Esophagus muscularis mucosa (tissue), 4 donors: Measurements from ENCODE around the gene TGFB1I1. TPM values are rescaled to one million over a fixed set of nuclear protein-coding genes. Genes with fewer than 3 reads are reported as not detected.
"Not testable (repeated sequence)": the region's sequence is repeated elsewhere in the genome, so short reads cannot be mapped to it uniquely, and the experiment has no call there.

Experiments used
- DNase-seq: peaks from one replicate; pipeline ENCODE4 v3.0.0-alpha.2; 2017; ENCODE audit errors: extremely low spot score
- H3K27ac ChIP-seq, 4 donors: fragments of 200-600 bp; sonication (generic); replicated peaks in 1 of 4; 1 replicate in 3 of 4; 2 replicates in 1 of 4; pipeline ENCODE4 v1.5.1; 2016 to 2019; ENCODE audit warnings: mild to moderate bottlenecking in 1 of 4
- H3K27me3 ChIP-seq, 4 donors: fragments of 200-600 bp; sonication (generic); one replicate each; pipeline versions ENCODE4 v1.5.1 to v1.6.0; 2016 to 2019
- H3K36me3 ChIP-seq, 4 donors: fragments of 200-600 bp; sonication (generic); one replicate each; pipeline ENCODE4 v1.5.1; 2016 to 2019
- H3K4me1 ChIP-seq, 4 donors: fragments of 200-600 bp; sonication (generic); one replicate each; pipeline ENCODE4 v1.5.1; 2016 to 2019
- H3K4me3 ChIP-seq, 4 donors: fragments of 200-600 bp; sonication (generic); 1 replicate in 2 of 4; 2 replicates in 2 of 4; pipeline ENCODE4 v1.5.1; 2016 to 2019; ENCODE audit warnings: mild to moderate bottlenecking in 4 of 4, moderate library complexity in 1 of 4
- H3K9me3 ChIP-seq, 4 donors: fragments of 200-600 bp; sonication (generic); 1 replicate in 3 of 4; 2 replicates in 1 of 4; pipeline ENCODE4 v1.5.1; 2016 to 2019
- EP300 ChIP-seq: sonication (generic); formaldehyde crosslinking; IDR thresholded peaks from one replicate; pipeline ENCODE4 v1.6.1; 2017; ENCODE audit warnings: antibody characterized with exemption
- POLR2A ChIP-seq: fragments of 450-650 bp; IDR thresholded peaks from one replicate; pipeline ENCODE4 v1.6.1; 2017; ENCODE audit warnings: antibody characterized with exemption, moderate library complexity, mild to moderate bottlenecking, low read depth
- POLR2AphosphoS5 ChIP-seq, 2 donors: sonication (generic); formaldehyde crosslinking; IDR thresholded peaks; one replicate each; pipeline ENCODE4 v1.6.1; 2017; ENCODE audit warnings: antibody characterized with exemption in 2 of 2
- WGBS: methylation state at CpG from one replicate; pipeline ENCODE4 v1.1.5; 2018; 5-methylcytosine and 5-hydroxymethylcytosine counted together
- intact Hi-C: fragments of 100-400 bp; cut with DNase I; formaldehyde crosslinking; loops from one replicate; pipeline ENCODE4 v1.15.1; 2023
- total RNA-seq, 4 donors: library from RNA; depleted of rRNA; stranded (reverse); fragments of >200 nt; gene quantifications; one replicate each; pipeline versions ENCODE4 v1.1.0 to v1.2.1, GENCODE V29; 2016
- TF ChIP-seq, protein P1 (sequence below), 3 experiments: fragments of 200-600 bp in 2 of 3; fragments of 450-650 bp in 1 of 3; sonication (generic) in 2 of 3; IDR thresholded peaks; one replicate each; pipeline ENCODE4 v1.5.1; 2017 to 2019; ENCODE audit warnings: antibody characterized with exemption in 3 of 3, mild to moderate bottlenecking in 2 of 3, moderate library complexity in 1 of 3

TGFB1I1 gene
- total RNA-seq, 4 donors from 2014 or later, result 255 to 471 (median 274) TPM

DNA sequence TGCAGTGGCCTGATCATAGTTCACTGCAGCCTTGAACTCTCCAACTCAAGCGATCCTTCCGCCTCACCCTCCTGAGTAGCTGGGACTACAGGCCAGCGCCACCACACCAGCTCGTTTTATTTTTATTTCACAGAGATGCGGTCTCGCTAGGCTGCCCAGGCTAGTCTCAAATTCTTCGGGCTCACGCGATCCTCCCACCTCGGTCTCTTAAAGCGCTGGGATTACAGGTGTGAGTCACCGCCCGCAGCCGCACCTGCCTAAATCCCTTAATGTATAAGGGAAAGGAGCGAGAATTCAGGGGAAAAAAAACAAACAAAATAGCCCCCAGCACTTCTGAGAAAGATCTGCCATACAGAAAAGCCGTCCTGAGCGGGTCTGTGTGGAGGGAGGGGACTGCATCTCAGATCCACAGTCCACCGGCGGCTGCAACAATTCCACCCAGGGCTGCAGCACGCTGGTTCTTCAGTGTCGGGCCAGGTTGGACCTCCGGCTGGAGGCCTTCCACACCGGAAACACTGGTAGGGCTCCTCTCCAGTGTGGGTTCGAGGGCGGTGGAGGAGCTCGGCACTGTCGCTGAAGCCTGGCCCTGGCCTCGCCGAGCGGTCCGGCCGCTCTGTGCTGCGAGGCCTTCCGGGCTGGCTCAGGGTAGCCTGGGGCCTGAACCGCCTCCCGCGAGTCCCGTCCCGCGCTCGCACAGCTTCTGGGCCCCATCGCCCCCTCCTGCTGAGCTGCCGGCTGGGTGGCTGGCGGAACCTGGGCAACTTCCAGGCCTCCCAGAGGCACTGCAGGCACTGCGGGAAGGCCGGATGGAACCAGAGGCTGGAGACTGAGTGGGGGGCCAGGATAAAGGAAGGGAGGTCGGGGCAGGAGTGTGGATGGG is 36.4 kb upstream of the TGFB1I1 start:
- no peaks in the 10 kb centered on the region for H3K9me3 ChIP-seq
- no peak overlapping the region for H3K4me3 ChIP-seq
- WGBS, result 95% methylated on average over 35 of the region's 47 CpGs
- TF ChIP-seq POLR2AphosphoS5 (IDR thresholded peaks at IDR 0.05) (no peak), EP300 (no peak), POLR2A (no peak)
- TF ChIP-seq, protein P1, sequence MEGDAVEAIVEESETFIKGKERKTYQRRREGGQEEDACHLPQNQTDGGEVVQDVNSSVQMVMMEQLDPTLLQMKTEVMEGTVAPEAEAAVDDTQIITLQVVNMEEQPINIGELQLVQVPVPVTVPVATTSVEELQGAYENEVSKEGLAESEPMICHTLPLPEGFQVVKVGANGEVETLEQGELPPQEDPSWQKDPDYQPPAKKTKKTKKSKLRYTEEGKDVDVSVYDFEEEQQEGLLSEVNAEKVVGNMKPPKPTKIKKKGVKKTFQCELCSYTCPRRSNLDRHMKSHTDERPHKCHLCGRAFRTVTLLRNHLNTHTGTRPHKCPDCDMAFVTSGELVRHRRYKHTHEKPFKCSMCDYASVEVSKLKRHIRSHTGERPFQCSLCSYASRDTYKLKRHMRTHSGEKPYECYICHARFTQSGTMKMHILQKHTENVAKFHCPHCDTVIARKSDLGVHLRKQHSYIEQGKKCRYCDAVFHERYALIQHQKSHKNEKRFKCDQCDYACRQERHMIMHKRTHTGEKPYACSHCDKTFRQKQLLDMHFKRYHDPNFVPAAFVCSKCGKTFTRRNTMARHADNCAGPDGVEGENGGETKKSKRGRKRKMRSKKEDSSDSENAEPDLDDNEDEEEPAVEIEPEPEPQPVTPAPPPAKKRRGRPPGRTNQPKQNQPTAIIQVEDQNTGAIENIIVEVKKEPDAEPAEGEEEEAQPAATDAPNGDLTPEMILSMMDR (IDR thresholded peaks at IDR 0.05), result no peak
- H3K36me3 ChIP-seq, result peaks cover 0 to 7% (median 0%) of the 10 kb centered on the region in 4 donors
- intact Hi-C loops, result no loop called here
- peaks cover 0 to 3% (median 0%) of the 10 kb centered on the region in 4 donors for H3K4me1 ChIP-seq
- no peak for DNase-seq
- no peaks in the 10 kb centered on the region for H3K27me3 ChIP-seq
- no peak overlapping the region for H3K27ac ChIP-seq

DNA sequence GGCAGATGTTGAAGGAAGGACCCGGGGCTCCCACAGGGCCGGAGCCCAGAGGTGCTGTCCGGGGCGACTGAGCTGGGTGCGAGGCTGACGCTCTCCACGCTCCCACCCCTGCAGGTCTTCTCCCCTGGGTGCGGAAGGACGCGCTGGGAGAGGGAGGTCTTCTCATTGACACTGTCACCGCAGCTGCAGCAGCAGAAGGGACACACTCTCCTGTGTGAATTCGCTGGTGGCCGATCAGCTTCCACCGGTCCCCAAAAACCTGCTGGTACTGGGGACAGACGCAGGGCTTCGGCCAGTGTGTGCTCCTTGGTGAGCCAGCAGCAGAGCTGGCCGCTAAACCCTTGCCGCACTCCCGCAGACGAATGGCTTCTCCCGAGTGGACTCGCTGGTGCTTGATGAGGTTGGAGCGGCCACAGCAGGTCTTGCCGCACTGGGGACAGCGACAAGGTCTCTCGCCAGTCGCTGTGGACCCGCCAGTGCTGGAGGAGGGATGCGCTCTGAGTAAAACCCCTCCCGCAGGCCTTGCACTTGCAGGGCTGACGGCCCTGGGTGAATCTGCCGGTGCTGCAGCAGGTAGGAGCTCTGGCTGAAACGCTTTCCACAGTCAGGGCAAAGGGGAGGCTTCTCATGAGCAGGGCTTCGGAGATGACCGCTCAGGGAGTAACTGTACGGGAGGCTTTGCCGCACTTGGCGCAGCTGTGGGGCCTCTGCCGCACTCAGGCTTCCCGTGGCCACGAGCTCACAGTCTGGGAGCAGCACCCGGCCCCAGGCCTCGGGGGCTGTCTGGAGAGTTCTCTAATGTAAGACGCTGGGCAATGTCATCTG is 35.5 kb upstream of the TGFB1I1 start:
- Histone ChIP-seq H3K27ac (no peak overlapping the region), H3K4me3 (no peak overlapping the region), H3K27me3 (no peaks in the 10 kb centered on the region), H3K4me1 (peaks cover 0 to 1% (median under 1%) of the 10 kb centered on the region in 4 donors), H3K9me3 (no peaks in the 10 kb centered on the region), H3K36me3 (peaks cover 0 to 7% (median 0%) of the 10 kb centered on the region in 4 donors)
- intact Hi-C loops, result no loop called here
- TF ChIP-seq POLR2A, result no peak
- TF ChIP-seq EP300, result no peak
- TF ChIP-seq, protein P1 (IDR thresholded peaks at IDR 0.05), result no peak
- TF ChIP-seq POLR2AphosphoS5 (IDR thresholded peaks at IDR 0.05), result no peak
- WGBS, result 93% methylated on average over 20 of the region's 44 CpGs
- DNase-seq, result no peak

DNA sequence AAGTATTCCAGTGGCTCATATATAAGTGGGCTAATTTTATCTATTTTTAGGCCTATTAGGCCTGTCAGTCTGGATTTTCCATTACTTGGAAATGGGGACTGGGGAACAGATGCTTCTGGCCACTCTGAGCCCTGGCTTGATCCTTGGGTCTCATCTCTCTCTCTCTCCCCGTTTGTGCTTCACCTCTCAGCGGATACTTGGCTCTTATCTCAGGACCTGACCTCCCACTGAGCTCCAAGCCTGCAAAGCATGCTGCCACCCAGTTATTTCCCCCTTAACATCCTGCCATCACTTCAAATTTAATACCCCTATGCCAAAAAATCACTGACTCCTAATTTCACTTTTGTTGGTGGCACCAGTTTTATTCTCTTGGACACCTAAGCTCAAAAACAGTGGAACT is 33.5 kb upstream of the TGFB1I1 start:
- Histone ChIP-seq H3K4me3 (no peak overlapping the region), H3K4me1 (peaks cover 7 to 17% (median 13%) of the 10 kb centered on the region in 4 donors), H3K36me3 (peaks cover 0 to 7% (median 0%) of the 10 kb centered on the region in 4 donors), H3K9me3 (no peaks in the 10 kb centered on the region), H3K27ac (no peak overlapping the region), H3K27me3 (no peaks in the 10 kb centered on the region)
- TF ChIP-seq POLR2AphosphoS5 (IDR thresholded peaks at IDR 0.05), result no peak
- no peak for TF ChIP-seq EP300
- TF ChIP-seq, protein P1 (IDR thresholded peaks at IDR 0.05), result no peak
- TF ChIP-seq POLR2A, result no peak
- 69% methylated on average over 2 of the region's 2 CpGs for whole genome bisulfite sequencing
- no peak for DNase-seq
- intact Hi-C loops, result no loop called here

DNA sequence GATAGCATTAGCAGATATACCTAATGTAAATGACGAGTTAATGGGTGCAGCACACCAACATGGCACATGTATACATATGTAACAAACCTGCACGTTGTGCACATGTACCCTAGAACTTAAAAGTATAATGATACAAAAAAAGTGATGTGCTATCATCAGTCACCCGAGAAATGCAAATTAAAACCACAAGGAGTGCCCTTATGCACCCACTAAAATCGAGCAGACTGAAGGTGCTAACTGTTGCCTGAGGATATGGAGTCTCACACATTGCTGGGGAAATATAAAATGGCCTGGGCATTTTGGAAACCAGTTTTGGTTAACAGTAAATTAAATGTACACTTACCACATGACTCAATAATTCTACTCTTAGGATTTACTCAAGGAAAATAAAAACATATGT is 32.9 kb upstream of the TGFB1I1 start:
- intact Hi-C loops, H3K36me3 ChIP-seq, DNase-seq, H3K4me3 ChIP-seq, H3K27ac ChIP-seq, H3K9me3 ChIP-seq, H3K27me3 ChIP-seq: not testable (repeated sequence)
- peaks cover 7 to 17% (median 13%) of the 10 kb centered on the region in 4 donors for H3K4me1 ChIP-seq
- WGBS, result 75% methylated on average over 4 of the region's 4 CpGs

DNA sequence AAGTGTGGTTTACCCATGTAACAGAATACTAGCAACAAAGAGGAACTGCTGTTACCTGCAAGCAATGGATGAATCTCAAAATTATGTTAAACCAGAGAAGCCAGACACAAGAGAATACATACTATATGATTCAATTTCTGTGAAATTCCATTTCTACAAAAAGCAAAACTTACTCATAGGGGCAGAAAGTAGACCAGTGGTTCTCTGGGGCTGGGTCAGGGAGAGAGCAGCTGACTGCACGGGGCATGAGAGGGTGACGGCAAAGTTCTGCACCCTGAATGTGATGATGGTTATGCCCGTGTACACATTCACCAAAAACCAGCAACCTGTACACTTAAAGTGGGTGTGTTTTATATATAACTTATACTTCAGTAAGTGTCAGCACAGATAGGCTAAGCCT is 32.4 kb upstream of the TGFB1I1 start:
- Histone ChIP-seq H3K27me3 (no peaks in the 10 kb centered on the region), H3K36me3 (peaks cover 0 to 7% (median 0%) of the 10 kb centered on the region in 4 donors), H3K4me3 (no peak overlapping the region), H3K27ac (no peak overlapping the region), H3K4me1 (peaks cover 7 to 17% (median 13%) of the 10 kb centered on the region in 4 donors), H3K9me3 (no peaks in the 10 kb centered on the region)
- DNase-seq, result no peak
- TF ChIP-seq POLR2A, result no peak
- TF ChIP-seq POLR2AphosphoS5 (IDR thresholded peaks at IDR 0.05), result no peak
- no peak for TF ChIP-seq EP300
- TF ChIP-seq, protein P1 (IDR thresholded peaks at IDR 0.05), result no peak
- intact Hi-C loops, result no loop called here
- WGBS, result 84% methylated on average over 3 of the region's 3 CpGs
